MM.1S (cell line): ENCODE data around the gene DUOX1.

Source experiments
- DNase-seq: peaks from one replicate; pipeline ENCODE4 v3.0.0-alpha.2; 2015
- H2AFZ ChIP-seq: fragments of 300-600 bp; sonication (generic); 2 replicates; pipeline ENCODE4 v1.6.0; 2016; ENCODE audit warnings: antibody characterized with exemption, low read length
- H3F3A ChIP-seq: fragments of 300-600 bp; sonication (generic); 2 replicates; pipeline ENCODE4 v1.6.1; 2016; ENCODE audit warnings: mild to moderate bottlenecking, antibody characterized with exemption, low read length, moderate library complexity, mixed read lengths; ENCODE audit not compliant: insufficient read depth
- H3K27ac ChIP-seq: fragments of 300-600 bp; sonication (generic); 2 replicates; pipeline ENCODE4 v1.5.1; 2016; ENCODE audit warnings: mild to moderate bottlenecking, low read length
- H3K27me3 ChIP-seq: fragments of 300-600 bp; sonication (generic); replicated peaks from 2 replicates; pipeline ENCODE4 v1.6.0; 2016; ENCODE audit warnings: low read length; ENCODE audit not compliant: insufficient read depth
- H3K36me3 ChIP-seq: fragments of 300-600 bp; sonication (generic); replicated peaks from 2 replicates; pipeline ENCODE4 v1.6.1; 2016; ENCODE audit warnings: mild to moderate bottlenecking, low read length, mixed read lengths; ENCODE audit not compliant: insufficient read depth
- H3K4me1 ChIP-seq: fragments of 300-600 bp; sonication (generic); 2 replicates; pipeline ENCODE4 v1.6.1; 2016; ENCODE audit warnings: low read length, mixed read lengths
- H3K4me2 ChIP-seq: fragments of 300-600 bp; sonication (generic); 2 replicates; pipeline ENCODE4 v1.6.0; 2016; ENCODE audit warnings: low read depth, low read length
- H3K4me3 ChIP-seq: fragments of 300-600 bp; sonication (generic); 2 replicates; pipeline ENCODE4 v1.5.1; 2016; ENCODE audit warnings: low read length, mixed read lengths
- H3K79me2 ChIP-seq: fragments of 300-600 bp; sonication (generic); 2 replicates; pipeline ENCODE4 v1.6.1; 2016; ENCODE audit warnings: mixed run types, low read length, mixed read lengths
- H3K9ac ChIP-seq: fragments of 300-600 bp; sonication (generic); 2 replicates; pipeline ENCODE4 v1.6.1; 2016; ENCODE audit warnings: low read length, mixed read lengths
- H3K9me2 ChIP-seq: fragments of 300-600 bp; sonication (generic); replicated peaks from 2 replicates; pipeline ENCODE4 v1.6.1; 2016; ENCODE audit warnings: mild to moderate bottlenecking, low read length, mixed read lengths; ENCODE audit not compliant: insufficient read depth
- H3K9me3 ChIP-seq: fragments of 300-600 bp; sonication (generic); replicated peaks from 2 replicates; pipeline ENCODE4 v1.6.1; 2016; ENCODE audit warnings: mild to moderate bottlenecking, low read length, mixed read lengths; ENCODE audit not compliant: insufficient read depth
- H4K20me1 ChIP-seq: fragments of 300-600 bp; sonication (generic); 2 replicates; pipeline ENCODE4 v1.6.1; 2016; ENCODE audit warnings: mild to moderate bottlenecking, low read length, moderate library complexity, mixed read lengths; ENCODE audit not compliant: insufficient read depth
- CTCF ChIP-seq: fragments of 300-600 bp; sonication (generic); IDR thresholded peaks from 2 replicates; pipeline ENCODE4 v1.5.1; 2016; ENCODE audit warnings: antibody characterized with exemption, low read length, mixed read lengths
- EZH2 ChIP-seq: fragments of 300-600 bp; sonication (generic); optimal IDR thresholded peaks from 2 replicates; pipeline ENCODE3; 2017; ENCODE audit warnings: low read depth, mild to moderate bottlenecking, antibody characterized with exemption, low read length, mixed read lengths
- EZH2phosphoT487 ChIP-seq: fragments of 300-600 bp; sonication (generic); IDR thresholded peaks from 2 replicates; pipeline ENCODE4 v1.6.1; 2018; ENCODE audit warnings: antibody characterized with exemption, low read length

DUOX1 gene

GRCh38 chr15:45168286-45168685, 38.5 kb downstream of the DUOX1 start:
- H3K4me2 ChIP-seq = no peak overlapping the region

GRCh38 chr15:45168751-45169551, 39.2 kb downstream of the DUOX1 start:
- H3K27ac ChIP-seq = no peak overlapping the region
- H3K9me3 ChIP-seq = no peaks in the 10 kb centered on the region
- H3K9ac ChIP-seq = no peak overlapping the region
- no peaks in the 10 kb centered on the region for H3K4me1 ChIP-seq
- no peaks in the 10 kb centered on the region for H3K27me3 ChIP-seq
- H3K9me2 ChIP-seq = no peaks in the 10 kb centered on the region
- H3K4me2 ChIP-seq = no peak overlapping the region
- H3K36me3 ChIP-seq = no peaks in the 10 kb centered on the region
- H4K20me1 ChIP-seq = no peaks in the 10 kb centered on the region
- DNase-seq = no peak
- H3K4me3 ChIP-seq = no peak overlapping the region
- TF ChIP-seq EZH2phosphoT487 (no peak), EZH2 (no peak), CTCF (no peak)
- H2AFZ ChIP-seq = no peak overlapping the region
- peaks cover 3% of the 10 kb centered on the region; the same call in 1 of the 2 replicates for H3K79me2 ChIP-seq
- H3F3A ChIP-seq = peaks cover 3% of the 10 kb centered on the region; the same call in 1 of the 2 replicates

More at GRCh38 chr15:45168286-45168685, 38.5 kb downstream of the DUOX1 start:
- H3K27ac ChIP-seq = no peak overlapping the region
- H3K9ac ChIP-seq = no peak overlapping the region
- H3K36me3 ChIP-seq = no peaks in the 10 kb centered on the region
- H2AFZ ChIP-seq = no peak overlapping the region
- DNase-seq = no peak
- peaks cover 3% of the 10 kb centered on the region; the same call in 1 of the 2 replicates for H3K79me2 ChIP-seq
- no peak overlapping the region for H3K4me3 ChIP-seq
- H3F3A ChIP-seq = peaks cover 3% of the 10 kb centered on the region; the same call in 1 of the 2 replicates
- TF ChIP-seq CTCF (no peak), EZH2 (no peak), EZH2phosphoT487 (no peak)
- H4K20me1 ChIP-seq = no peaks in the 10 kb centered on the region
- no peaks in the 10 kb centered on the region for H3K9me2 ChIP-seq
- no peaks in the 10 kb centered on the region for H3K4me1 ChIP-seq
- no peaks in the 10 kb centered on the region for H3K9me3 ChIP-seq
- H3K27me3 ChIP-seq = no peaks in the 10 kb centered on the region

DNA sequence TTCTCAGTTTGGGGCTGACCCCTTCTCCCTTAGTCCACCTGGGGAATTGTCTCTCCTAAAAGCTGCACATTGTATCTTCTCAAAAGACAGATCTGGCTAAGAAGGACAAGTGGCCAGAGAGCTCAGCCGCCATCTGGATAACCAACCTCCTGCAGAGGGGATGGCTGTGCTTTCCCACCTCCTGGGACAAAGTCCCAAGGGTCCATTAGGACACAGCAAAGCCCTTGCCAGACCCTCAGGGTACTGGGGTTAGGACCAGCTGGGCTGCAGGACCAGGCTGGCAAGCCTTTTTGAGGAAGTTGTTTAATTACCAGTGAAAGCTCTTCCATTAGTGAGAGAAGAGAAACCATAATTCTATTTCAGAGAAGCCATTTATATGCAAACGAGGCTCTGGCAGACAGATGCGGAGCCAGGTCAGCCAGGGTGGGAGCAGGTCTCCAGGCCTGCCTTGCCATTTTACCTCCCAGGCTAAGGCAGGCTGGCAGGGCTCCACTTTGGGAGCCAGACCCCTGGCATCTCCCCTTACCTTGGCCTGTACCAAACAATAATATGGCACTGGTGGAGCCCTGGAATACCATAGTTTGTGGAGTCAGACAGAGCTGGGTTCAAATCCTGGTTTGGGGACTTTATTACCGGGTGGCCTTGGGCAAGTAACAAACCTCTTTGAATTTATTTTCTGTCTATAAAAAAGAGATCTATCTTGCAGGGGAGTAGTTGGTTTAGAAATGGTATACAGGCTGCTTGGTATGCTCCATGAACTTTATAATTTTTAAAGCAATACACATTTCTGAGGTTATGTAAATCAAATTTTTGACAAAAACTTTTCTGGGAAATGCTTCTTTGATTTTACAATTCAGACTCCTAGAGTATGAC, 40.0 kb downstream of the DUOX1 start:
- TF ChIP-seq CTCF = no peak
- TF ChIP-seq EZH2phosphoT487 = no peak
- no peak for TF ChIP-seq EZH2

More for the DNA sequence above, 40.0 kb downstream of the DUOX1 start:
- no peak for DNase-seq
- Histone ChIP-seq H3K4me1 (no peaks in the 10 kb centered on the region), H3K79me2 (peaks cover 3% of the 10 kb centered on the region; the same call in 1 of the 2 replicates), H3F3A (peaks cover 3% of the 10 kb centered on the region; the same call in 1 of the 2 replicates), H3K9ac (no peak overlapping the region), H3K27me3 (no peaks in the 10 kb centered on the region), H3K27ac (no peak overlapping the region), H4K20me1 (no peaks in the 10 kb centered on the region), H3K4me3 (no peak overlapping the region), H2AFZ (no peak overlapping the region), H3K9me2 (no peaks in the 10 kb centered on the region), H3K4me2 (no peak overlapping the region), H3K36me3 (no peaks in the 10 kb centered on the region), H3K9me3 (no peaks in the 10 kb centered on the region)
